Stomach (tissue), 9 donors: ENCODE measurements around the gene PLD5. TPM values are rescaled to one million over a fixed set of nuclear protein-coding genes. Genes with fewer than 3 reads are reported as not detected.

Source experiments
- DNase-seq, 2 donors: peaks; one replicate each; pipeline versions ENCODE4 v3.0.0 to v3.0.0-alpha.2; 2013 to 2019
- H3K27ac ChIP-seq, 5 donors: fragments of 200-600 bp in 4 of 5; sonication (generic) in 4 of 5; one replicate each; pipeline ENCODE4 v1.5.1; 2013 to 2019; ENCODE audit warnings: mild to moderate bottlenecking in 1 of 5, moderate library complexity in 1 of 5
- H3K27me3 ChIP-seq, 3 donors: fragments of 200-600 bp; sonication (generic); one replicate each; pipeline ENCODE4 v1.5.1; 2017 to 2019; ENCODE audit warnings: mixed run types in 1 of 3
- H3K36me3 ChIP-seq, 4 donors: fragments of 200-600 bp; sonication (generic); 1 replicate in 3 of 4; 2 replicates in 1 of 4; pipeline ENCODE4 v1.5.1; 2016 to 2019
- H3K4me1 ChIP-seq, 4 donors: fragments of 200-600 bp; sonication (generic); one replicate each; pipeline ENCODE4 v1.5.1; 2016 to 2019
- H3K4me3 ChIP-seq, 4 donors: fragments of 200-600 bp; sonication (generic) in 3 of 4; one replicate each; pipeline ENCODE4 v1.5.1; 2016 to 2019; ENCODE audit warnings: mild to moderate bottlenecking in 1 of 4
- H3K9me3 ChIP-seq, 4 donors: fragments of 200-600 bp; sonication (generic); one replicate each; pipeline ENCODE4 v1.5.1; 2016 to 2019
- CTCF ChIP-seq, 7 experiments: fragments of 450-650 bp in 4 of 7; fragments of 200-600 bp in 3 of 7; sonication (generic) in 3 of 7; IDR thresholded peaks; one replicate each; pipeline ENCODE4 v1.5.1; 2016 to 2019; ENCODE audit warnings: antibody characterized with exemption in 7 of 7, control low read depth in 2 of 7, mild to moderate bottlenecking in 1 of 7
- EP300 ChIP-seq: sonication (generic); formaldehyde crosslinking; IDR thresholded peaks from one replicate; pipeline ENCODE4 v1.6.1; 2017; ENCODE audit warnings: antibody characterized with exemption
- POLR2A ChIP-seq, 4 donors: fragments of 450-650 bp; IDR thresholded peaks; one replicate each; pipeline ENCODE4 v1.6.1; 2016; ENCODE audit warnings: antibody characterized with exemption in 4 of 4, control low read depth in 2 of 4, mild to moderate bottlenecking in 1 of 4, moderate library complexity in 1 of 4
- POLR2AphosphoS5 ChIP-seq, 3 donors: sonication (generic); formaldehyde crosslinking; IDR thresholded peaks; one replicate each; pipeline ENCODE4 v1.6.1; 2016; ENCODE audit warnings: antibody characterized with exemption in 3 of 3
- WGBS, 5 donors: extraction: QIAGEN DNeasy Blood & Tissue Kit in 3 of 5; methylation state at CpG; one replicate each; pipeline versions ENCODE4 v1.1.5 to v1.1.7; 2013 to 2018; 5-methylcytosine and 5-hydroxymethylcytosine counted together
- intact Hi-C: fragments of 100-400 bp; cut with DNase I; formaldehyde crosslinking; loops from one replicate; pipeline ENCODE4 v1.15.1; 2023; ENCODE audit warnings: low total_unique reads
- polyA plus RNA-seq, 3 donors: library from polyadenylated mRNA; stranded (reverse); fragments of 200-250 nt; gene quantifications; one replicate each; pipeline ENCODE4 v1.2.3, GENCODE V29; 2013
- total RNA-seq, 5 donors: library from RNA; depleted of rRNA; stranded (reverse); fragments of >200 nt; gene quantifications; one replicate each; pipeline versions ENCODE4 v1.1.0 to v1.2.3, GENCODE V29; 2014 to 2016
- donor health status: healthy with polysubstance abuse.
- donor health status: Bipolar disorder and iron deficiency.
- donor health status: healthy.

The PLD5 gene
- total and polyA plus RNA-seq, 8 donors: under 0.01 to 0.72 (median 0.23) TPM; not detected in 4

GRCh38 chr1:242242983-242243382 is 281.5 kb downstream of the PLD5 start:
- Histone ChIP-seq H3K4me3 (no peak overlapping the region), H3K9me3 (no peaks in the 10 kb centered on the region), H3K27ac (no peak overlapping the region), H3K27me3 (no peaks in the 10 kb centered on the region), H3K4me1 (no peaks in the 10 kb centered on the region), H3K36me3 (no peaks in the 10 kb centered on the region)
- TF ChIP-seq POLR2AphosphoS5 (IDR thresholded peaks at IDR 0.05) (no peak), EP300 (no peak), CTCF (IDR thresholded peaks at IDR 0.05) (no peak), POLR2A (IDR thresholded peaks at IDR 0.05) (no peak)
- intact Hi-C loops: no loop called here
- 66 to 74% (median 71%) methylated on average over 6 of the region's 6 CpGs for WGBS, 5 donors
- DNase-seq: no peak

DNA sequence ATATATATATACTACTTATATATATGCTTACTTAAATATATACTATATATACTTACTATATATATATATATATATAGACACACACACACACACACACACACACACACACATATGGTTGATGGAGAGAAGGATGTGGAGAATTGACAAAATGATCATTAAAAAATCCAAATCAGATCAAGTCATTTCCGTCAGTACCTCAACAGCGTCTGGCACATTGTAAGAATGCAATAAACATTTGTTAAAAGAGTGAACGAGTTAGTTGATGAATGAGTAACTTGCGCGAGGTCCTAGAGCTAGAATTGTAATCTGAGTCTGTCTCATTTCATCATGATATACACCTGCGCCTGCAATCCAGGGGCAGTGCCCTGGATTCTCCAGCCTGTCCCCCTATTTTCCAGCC is 282.6 kb downstream of the PLD5 start:
- H3K27me3 ChIP-seq: no peaks in the 10 kb centered on the region
- no peak overlapping the region for H3K4me3 ChIP-seq
- H3K9me3 ChIP-seq: peaks cover 0 to 5% (median 0%) of the 10 kb centered on the region in 4 donors
- no peak for DNase-seq
- no peaks in the 10 kb centered on the region for H3K36me3 ChIP-seq
- no peaks in the 10 kb centered on the region for H3K4me1 ChIP-seq
- H3K27ac ChIP-seq: no peak overlapping the region
- no peak for TF ChIP-seq POLR2AphosphoS5 (IDR thresholded peaks at IDR 0.05)
- no peak for TF ChIP-seq POLR2A (IDR thresholded peaks at IDR 0.05)
- no peak for TF ChIP-seq CTCF (IDR thresholded peaks at IDR 0.05)
- no peak for TF ChIP-seq EP300
- intact Hi-C loops: no loop called here
- 69 to 86% (median 73%) methylated on average over 6 of the region's 6 CpGs for WGBS, 5 donors

- H3K27ac ChIP-seq: no peak overlapping the region
- H3K4me1 ChIP-seq: no peaks in the 10 kb centered on the region
- no peak for TF ChIP-seq CTCF (IDR thresholded peaks at IDR 0.05)
- no peak for TF ChIP-seq EP300
- no peak for TF ChIP-seq POLR2A (IDR thresholded peaks at IDR 0.05)
- TF ChIP-seq POLR2AphosphoS5 (IDR thresholded peaks at IDR 0.05): no peak
- H3K27me3 ChIP-seq: no peaks in the 10 kb centered on the region
- no peaks in the 10 kb centered on the region for H3K36me3 ChIP-seq
- WGBS, 5 donors: 82 to 86% (median 83%) methylated on average over 6 of the region's 6 CpGs
- H3K9me3 ChIP-seq: peaks cover 0 to 5% (median 0%) of the 10 kb centered on the region in 4 donors
- H3K4me3 ChIP-seq: no peak overlapping the region
- intact Hi-C loops: no loop called here
- DNase-seq: no peak
These were observed 283.8 kb downstream of the PLD5 start for GRCh38 chr1:242240691-242241090.

DNA sequence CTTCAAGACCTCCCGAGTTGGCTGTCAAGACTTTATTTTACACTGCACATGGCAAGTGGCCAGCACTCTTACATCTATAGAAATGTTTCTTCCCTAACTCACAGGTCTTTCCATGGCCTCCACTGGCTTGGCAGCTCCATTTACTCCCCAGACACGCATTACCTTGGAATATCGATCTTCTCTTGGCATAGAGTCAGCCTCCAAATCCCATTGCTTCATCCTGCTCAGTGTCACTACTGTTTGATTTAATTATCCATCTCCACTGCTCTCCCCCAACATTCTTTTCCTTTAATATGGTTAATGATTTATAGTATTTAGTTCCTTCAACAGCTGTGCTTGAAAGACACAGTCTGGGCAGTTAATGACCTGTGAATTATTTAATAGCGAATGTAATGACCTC is 284.4 kb downstream of the PLD5 start:
- Histone ChIP-seq H3K4me1 (no peaks in the 10 kb centered on the region), H3K27me3 (no peaks in the 10 kb centered on the region), H3K27ac (no peak overlapping the region), H3K4me3 (no peak overlapping the region), H3K36me3 (no peaks in the 10 kb centered on the region), H3K9me3 (peaks cover 0 to 5% (median 0%) of the 10 kb centered on the region in 4 donors)
- TF ChIP-seq POLR2AphosphoS5 (IDR thresholded peaks at IDR 0.05) (no peak), CTCF (IDR thresholded peaks at IDR 0.05) (no peak), POLR2A (IDR thresholded peaks at IDR 0.05) (no peak), EP300 (no peak)
- peak in 1 of 2 donors; percentile 14 for DNase-seq
- 54 to 74% (median 67%) methylated on average over 4 of the region's 4 CpGs for WGBS, 5 donors
- intact Hi-C loops: no loop called here
